Neural cell (in vitro differentiated cells): ENCODE data around the gene KSR2.

Experiments
- CTCF ChIP-seq: fragments of 450-650 bp; IDR thresholded peaks from 2 replicates; pipeline ENCODE4 v1.5.1; 2014; ENCODE audit warnings: antibody characterized with exemption, mild to moderate bottlenecking, moderate library complexity; ENCODE audit not compliant: poor library complexity, severe bottlenecking
- EP300 ChIP-seq: fragments of 450-650 bp; conservative IDR thresholded peaks from 2 replicates; pipeline ENCODE4 v1.6.1; 2014; ENCODE audit warnings: antibody characterized with exemption, mild to moderate bottlenecking, moderate library complexity; ENCODE audit not compliant: poor library complexity, severe bottlenecking
- POLR2AphosphoS5 ChIP-seq: IDR thresholded peaks from 2 replicates; pipeline ENCODE4 v1.6.1; 2012

- TF ChIP-seq POLR2AphosphoS5 (no peak), CTCF (no peak), EP300 (no peak)
These were observed 12.5 kb upstream of the KSR2 start for GRCh38 chr12:117981267-117981666.
